NCI-H510A treated with DMSO at 0.1 percent for 48 hours (cell line): Measurements from ENCODE around the gene DLG2.
A peak's percentile ranks its signal among the peaks of the same experiment; 100 is the strongest.

Experiments used
- DNase-seq: peaks from one replicate; lab custom pipeline; 2025; lab: John Stamatoyannopoulos, UW

The DLG2 gene

GRCh38 chr11:84012171-84012826 is 1614.8 kb downstream of the DLG2 start:
- DNase-seq, result no peak

GRCh38 chr11:84003181-84003580 is 1624.0 kb downstream of the DLG2 start:
- DNase-seq, result no peak

- no peak for DNase-seq
Observed at GRCh38 chr11:83998921-83999320, 1628.2 kb downstream of the DLG2 start.

GRCh38 chr11:83990160-83990733 is 1636.9 kb downstream of the DLG2 start:
- no peak for DNase-seq

- DNase-seq, result no peak
Observed at GRCh38 chr11:83982825-83983224, 1644.3 kb downstream of the DLG2 start.

GRCh38 chr11:83979593-83979992 is 1647.6 kb downstream of the DLG2 start:
- no peak for DNase-seq

GRCh38 chr11:83978942-83979341 is 1648.2 kb downstream of the DLG2 start:
- DNase-seq, result no peak

- no peak for DNase-seq
Observed at GRCh38 chr11:83976086-83976485, 1651.1 kb downstream of the DLG2 start.

GRCh38 chr11:83972536-83972935 is 1654.6 kb downstream of the DLG2 start:
- DNase-seq, result no peak

GRCh38 chr11:83971063-83971462 is 1656.1 kb downstream of the DLG2 start:
- no peak for DNase-seq

- DNase-seq, result no peak
Observed at GRCh38 chr11:83970061-83970671, 1657.0 kb downstream of the DLG2 start.

GRCh38 chr11:83957038-83957900 is 1669.9 kb downstream of the DLG2 start:
- no peak for DNase-seq

- DNase-seq, result no peak
Observed at GRCh38 chr11:83956119-83956697, 1670.9 kb downstream of the DLG2 start.

GRCh38 chr11:83954780-83955179 is 1672.4 kb downstream of the DLG2 start:
- no peak for DNase-seq

- peak; percentile 17 for DNase-seq
Observed at GRCh38 chr11:83951521-83951920, 1675.6 kb downstream of the DLG2 start.

- no peak for DNase-seq
Observed at GRCh38 chr11:83948200-83948599, 1678.9 kb downstream of the DLG2 start.

- no peak for DNase-seq
Observed at GRCh38 chr11:83945976-83946375, 1681.2 kb downstream of the DLG2 start.

GRCh38 chr11:83941050-83941449 is 1686.1 kb downstream of the DLG2 start:
- DNase-seq, result no peak

GRCh38 chr11:83938148-83938547 is 1689.0 kb downstream of the DLG2 start:
- no peak for DNase-seq

GRCh38 chr11:83933008-83933407 is 1694.1 kb downstream of the DLG2 start:
- DNase-seq, result no peak

- no peak for DNase-seq
Observed at GRCh38 chr11:83927422-83927821, 1699.7 kb downstream of the DLG2 start.
